ENCODE results near the gene MSLN. TPM values are rescaled to one million over a fixed set of nuclear protein-coding genes. Genes with fewer than 3 reads are reported as not detected.

Gene MSLN
- total and polyA plus RNA-seq, 2 of the 13 experiments (the other 11 are each of a cell fraction or from before 2014, with no cell fraction given) = 2.0 to 2.3 TPM

DNA sequence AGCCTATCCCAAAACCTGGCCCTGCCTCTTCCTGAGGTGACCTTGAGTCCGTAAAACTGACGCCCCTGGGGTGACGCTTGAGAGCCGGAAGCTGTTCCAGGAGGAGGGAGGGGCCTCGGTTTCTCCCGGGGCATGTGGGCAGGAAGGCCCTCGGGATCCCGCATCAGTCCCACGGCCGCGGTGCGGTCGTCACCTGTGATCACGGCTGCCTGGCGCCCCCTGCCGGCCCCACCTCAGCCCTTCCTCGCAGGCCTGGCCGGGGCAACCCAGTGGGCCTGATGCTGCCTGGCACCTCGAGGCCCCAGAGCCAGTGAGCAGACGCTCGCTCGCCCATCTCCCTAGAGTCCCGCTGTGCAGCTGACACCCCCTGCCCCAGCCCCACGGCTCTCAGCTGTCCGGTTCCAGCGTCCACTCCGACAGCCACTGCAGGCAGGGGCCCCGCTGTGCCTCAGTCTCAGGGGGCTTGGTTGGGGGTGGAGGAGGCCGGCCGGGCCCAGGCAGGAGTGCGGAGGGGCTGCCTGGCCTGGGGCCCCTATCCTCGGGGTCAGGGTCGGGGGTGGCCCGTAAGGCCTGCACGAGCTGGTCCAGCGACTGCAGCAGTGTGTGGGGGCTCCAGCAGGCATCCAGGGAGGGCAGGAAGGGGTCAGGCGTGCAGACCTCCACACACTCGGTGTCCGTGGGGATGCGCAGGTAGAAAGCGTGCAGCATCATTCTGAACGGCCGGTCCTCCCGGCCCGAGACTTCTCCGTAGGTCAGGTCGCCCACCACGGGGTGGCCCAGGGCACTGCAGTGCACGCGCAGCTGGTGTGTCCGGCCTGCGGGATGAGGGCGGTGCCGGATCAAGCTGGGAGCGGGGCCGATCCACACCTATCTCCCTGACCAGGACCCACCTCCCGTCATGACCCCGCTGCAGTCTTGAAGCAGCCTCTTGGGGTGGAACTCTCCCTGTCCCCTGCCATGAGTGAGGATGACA lies 25.3 kb downstream of the MSLN start (continued):
- TF ChIP-seq, protein P1, sequence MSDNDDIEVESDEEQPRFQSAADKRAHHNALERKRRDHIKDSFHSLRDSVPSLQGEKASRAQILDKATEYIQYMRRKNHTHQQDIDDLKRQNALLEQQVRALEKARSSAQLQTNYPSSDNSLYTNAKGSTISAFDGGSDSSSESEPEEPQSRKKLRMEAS (IDR thresholded peaks at IDR 0.05) = peak; percentile 16; the same call in 1 of the 2 replicates
- peak; percentile 41; the same call in 1 of the 2 replicates for TF ChIP-seq SALL1 (CRISPR knock-in tag; IDR thresholded peaks at IDR 0.05)
- no peak for TF ChIP-seq ZNF205 (CRISPR knock-in tag; IDR thresholded peaks at IDR 0.05)
- TF ChIP-seq ZNF451 (CRISPR knock-in tag; IDR thresholded peaks at IDR 0.05) = no peak
- no peak for TF ChIP-seq TBX3 (IDR thresholded peaks at IDR 0.05; ENCODE audit: borderline replicate concordance)
- TF ChIP-seq, protein P2, sequence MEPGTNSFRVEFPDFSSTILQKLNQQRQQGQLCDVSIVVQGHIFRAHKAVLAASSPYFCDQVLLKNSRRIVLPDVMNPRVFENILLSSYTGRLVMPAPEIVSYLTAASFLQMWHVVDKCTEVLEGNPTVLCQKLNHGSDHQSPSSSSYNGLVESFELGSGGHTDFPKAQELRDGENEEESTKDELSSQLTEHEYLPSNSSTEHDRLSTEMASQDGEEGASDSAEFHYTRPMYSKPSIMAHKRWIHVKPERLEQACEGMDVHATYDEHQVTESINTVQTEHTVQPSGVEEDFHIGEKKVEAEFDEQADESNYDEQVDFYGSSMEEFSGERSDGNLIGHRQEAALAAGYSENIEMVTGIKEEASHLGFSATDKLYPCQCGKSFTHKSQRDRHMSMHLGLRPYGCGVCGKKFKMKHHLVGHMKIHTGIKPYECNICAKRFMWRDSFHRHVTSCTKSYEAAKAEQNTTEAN (CRISPR knock-in tag; conservative IDR thresholded peaks at IDR 0.05) = no peak
- 0 out of 2 replicates have a peak, but pooled peaks have one; percentile 20 for TF ChIP-seq HOXA3 (CRISPR knock-in tag; IDR thresholded peaks at IDR 0.05)
- peak; percentile 40 for TF ChIP-seq ZNF883 (CRISPR knock-in tag; IDR thresholded peaks at IDR 0.05; ENCODE audit: not compliant biosample characterization)
- peak; percentile 75; the same call in 1 of the 2 replicates for TF ChIP-seq KDM2A (CRISPR knock-in tag; IDR thresholded peaks at IDR 0.05; ENCODE audit: borderline replicate concordance, low read depth)
- TF ChIP-seq PAX8 (CRISPR knock-in tag; IDR thresholded peaks at IDR 0.05; ENCODE audit: borderline replicate concordance) = no peak
- TF ChIP-seq ZFX (CRISPR knock-in tag; IDR thresholded peaks at IDR 0.05; ENCODE audit: low read depth) = peak; percentile 64
- no peak for TF ChIP-seq ZNF446 (CRISPR knock-in tag; IDR thresholded peaks at IDR 0.05)
- 0 out of 2 replicates have a peak, but pooled peaks have one; percentile 8 for TF ChIP-seq PCBP1 (IDR thresholded peaks at IDR 0.05; ENCODE audit: borderline replicate concordance, low read depth, low read length)
- peak; percentile 55; the same call in 1 of the 2 replicates for TF ChIP-seq GABPB1 (CRISPR knock-in tag; IDR thresholded peaks at IDR 0.05)
- TF ChIP-seq HOXD1 (CRISPR knock-in tag; IDR thresholded peaks at IDR 0.05) = no peak

All from HepG2 (cell line).